Regular cardiac myocyte (primary cell): ENCODE measurements around the gene ADAM19. TPM values are rescaled to one million over a fixed set of nuclear protein-coding genes. Genes with fewer than 3 reads are reported as not detected.

Experiments
- total RNA-seq: library from RNA; depleted of rRNA; stranded (reverse); fragments of >200 nt; gene quantifications from 2 replicates; pipeline ENCODE4 v1.2.3, GENCODE V29; 2014

Gene ADAM19
- total RNA-seq, result 15.5 and 43.9 TPM in 2 replicates

DNA sequence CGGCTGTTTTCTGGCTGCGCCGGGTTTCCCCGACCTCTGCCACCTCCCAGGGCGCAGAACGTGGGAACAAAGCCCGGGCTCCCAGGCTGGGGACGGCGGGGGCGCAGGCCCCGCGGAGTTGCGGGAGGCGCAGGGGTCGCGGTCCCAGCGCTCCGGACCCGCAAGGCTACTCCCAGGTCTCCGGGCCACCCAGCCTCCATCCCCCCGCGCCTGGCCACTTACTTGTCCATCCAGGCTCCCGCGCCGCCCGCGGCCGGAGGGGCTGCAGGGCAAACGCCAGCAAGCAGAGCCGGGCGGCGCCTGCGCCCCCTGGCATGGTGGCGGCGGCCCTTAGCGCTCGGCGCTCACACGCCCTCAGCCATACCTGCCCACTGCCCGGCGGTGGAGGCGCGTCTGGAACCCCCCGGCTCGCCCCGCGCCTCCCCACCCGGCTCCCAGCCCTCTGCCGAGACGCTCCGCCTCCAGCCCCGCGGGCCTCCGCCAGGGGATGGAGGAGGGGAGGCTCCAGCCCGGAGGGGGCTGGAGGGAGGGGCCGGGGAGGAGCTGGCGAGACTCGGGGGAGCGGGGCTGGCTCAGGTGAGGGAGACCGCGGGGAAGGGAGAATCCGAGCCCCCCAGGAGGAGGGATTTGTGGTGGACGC, at the start of gene ADAM19:
Gene ADAM19 (minus strand): TSS at position 395 of the 640 bp plus-strand sequence. CDS start 79 bp downstream, at position 316.

GRCh38 chr5:157459715-157460599, 115.6 kb downstream of the ADAM19 start, which contains the start of gene NIPAL4:
NIPAL4 (plus strand) TSS chr5:157460213; CDS start chr5:157460321, 108 bp downstream.

Other genes with a start within 250 kb of the ADAM19 start
- 0.85 TPM in 1 of 2 replicates, not detected in the other for gene NIPAL4, start 115.6 kb downstream of the ADAM19 start, total RNA-seq
- gene SOX30, start 76.7 kb upstream of the ADAM19 start, total RNA-seq, result under 0.01 TPM in 1 of 2 replicates, not detected in the other
- not detected in 2 replicates for gene C5orf52, start 95.8 kb upstream of the ADAM19 start, total RNA-seq
- 17.8 and 20.6 TPM in 2 replicates for gene THG1L, start 155.6 kb upstream of the ADAM19 start, total RNA-seq
- 4.8 and 7.3 TPM in 2 replicates for gene LSM11, start 167.9 kb upstream of the ADAM19 start, total RNA-seq